Measurements from ENCODE around the gene PIK3C2A.

GRCh38 chr11:17217401-17217800 lies 9.6 kb upstream of the PIK3C2A start:
- no peak for TF ChIP-seq CEBPB (IDR thresholded peaks at IDR 0.05)
- no peak for TF ChIP-seq MAX (IDR thresholded peaks at IDR 0.05)
- no peak for TF ChIP-seq RAD21 (IDR thresholded peaks at IDR 0.05; ENCODE audit: low read depth)
- no peak for TF ChIP-seq YY1 (IDR thresholded peaks at IDR 0.05; ENCODE audit: low read depth)
- no peak for TF ChIP-seq TAF1 (IDR thresholded peaks at IDR 0.05; ENCODE audit: low read depth)
- TF ChIP-seq FOXM1 (IDR thresholded peaks at IDR 0.05; ENCODE audit: borderline replicate concordance, low read depth), result no peak
- TF ChIP-seq EGR1 (IDR thresholded peaks at IDR 0.05), result no peak
- TF ChIP-seq USF1 (IDR thresholded peaks at IDR 0.05), result no peak
- TF ChIP-seq EP300 (IDR thresholded peaks at IDR 0.05; ENCODE audit: borderline replicate concordance), result no peak

All from Ishikawa (cell line).